Measurements from ENCODE around the gene MAML2. TPM values are rescaled to one million over a fixed set of nuclear protein-coding genes. Genes with fewer than 3 reads are reported as not detected.
A peak's percentile ranks its signal among the peaks of the same experiment; 100 is the strongest.

MAML2 gene
- total and polyA plus RNA-seq, 9 of the 15 experiments (the other 6 are each of a cell fraction or from before 2014, with no cell fraction given) = 0.79 to 6.8 (median 4.8) TPM

DNA sequence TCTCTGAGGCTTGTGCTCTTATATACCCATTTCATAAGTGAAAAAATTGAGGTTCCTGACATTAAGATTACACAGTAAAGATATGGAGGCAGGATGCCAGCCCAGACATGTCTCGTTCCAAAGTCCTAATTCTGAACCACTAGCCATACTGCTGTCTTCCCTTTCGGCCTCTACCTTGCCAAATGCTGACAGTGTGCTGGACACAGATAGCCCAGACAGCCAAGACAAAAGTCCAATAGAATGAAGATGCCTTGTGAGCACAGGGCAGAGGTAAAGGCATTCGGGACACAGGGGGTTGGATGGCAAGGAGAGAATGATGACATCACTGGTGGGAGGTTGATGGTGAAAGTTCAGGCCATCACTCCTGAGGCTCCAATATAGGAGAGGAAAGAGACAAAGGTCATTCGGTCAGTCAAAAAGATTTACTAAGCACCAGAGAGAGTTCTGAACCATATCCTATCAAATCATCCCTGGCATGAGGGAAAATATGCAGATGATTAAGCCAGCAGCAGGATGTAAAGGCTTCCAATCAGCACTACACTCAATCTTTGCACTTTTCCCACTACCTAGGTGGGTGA, 245.1 kb downstream of the MAML2 start:
- TF ChIP-seq BHLHE40 (IDR thresholded peaks at IDR 0.05; ENCODE audit: low read length) (no peak), EP400 (IDR thresholded peaks at IDR 0.05) (no peak), ZNF699 (CRISPR knock-in tag; IDR thresholded peaks at IDR 0.05; ENCODE audit: insufficient replicate concordance) (no peak), ZNF583 (CRISPR knock-in tag; IDR thresholded peaks at IDR 0.05) (no peak)
- TF ChIP-seq, protein P1, sequence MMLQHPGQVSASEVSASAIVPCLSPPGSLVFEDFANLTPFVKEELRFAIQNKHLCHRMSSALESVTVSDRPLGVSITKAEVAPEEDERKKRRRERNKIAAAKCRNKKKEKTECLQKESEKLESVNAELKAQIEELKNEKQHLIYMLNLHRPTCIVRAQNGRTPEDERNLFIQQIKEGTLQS (IDR thresholded peaks at IDR 0.05) = 0 out of 2 replicates have a peak, but pooled peaks have one; percentile 28
- TF ChIP-seq, protein P1 (CRISPR knock-in tag; conservative IDR thresholded peaks at IDR 0.05) = no peak
- Histone ChIP-seq H3K36me3 (ENCODE audit: control insufficient read depth, insufficient read depth, low read length) (peaks cover under 1% of the 10 kb centered on the region; the same call in 1 of the 3 replicates), H2AFZ (ENCODE audit: low read depth, low read length) (no peak overlapping the region), H3K9ac (ENCODE audit: insufficient read depth in 1 of 2, low read depth in 2 of 2, low read length in 2 of 2) (no peak overlapping the region), H3K9me1 (ENCODE audit: control insufficient read depth, insufficient read depth, low read length) (no peaks in the 10 kb centered on the region), H3K27ac (ENCODE audit: extremely low read depth, low read depth, low read length) (no peak overlapping the region), H3K27me3 (ENCODE audit: control insufficient read depth in 2 of 2, insufficient read depth in 2 of 2, low read length in 2 of 2) (no peaks in the 10 kb centered on the region), H3K4me2 (ENCODE audit: insufficient read depth, low read length) (no peak overlapping the region), H3K4me3 (no peak overlapping the region), H3K4me1 (replicated peaks in 1 of 2; ENCODE audit: control insufficient read depth in 2 of 2, insufficient read depth in 2 of 2, low read length in 2 of 2) (peaks cover 4 to 10% of the 10 kb centered on the region in 2 experiments; a peak in 3 of 5 replicates), H3K9me3 (replicated peaks; ENCODE audit: control insufficient read depth, insufficient read depth, low read depth, low read length) (no peaks in the 10 kb centered on the region), H4K20me1 (replicated peaks; ENCODE audit: control insufficient read depth, insufficient read depth, low read length) (no peaks in the 10 kb centered on the region), H3K79me2 (ENCODE audit: control insufficient read depth, insufficient read depth, low read length) (no peaks in the 10 kb centered on the region)
- intact Hi-C loops (cut with micrococcal nuclease) (no loop called here), in situ Hi-C loops (cut with MboI) (no loop called here)
- ATAC-seq (no peak), FAIRE-seq (no peak), DNase-seq (ENCODE audit: extremely low read depth in 1 of 4, low spot score in 3 of 4) (no peak)
- ChIA-PET POLR2A (no interaction called here), CTCF (ENCODE audit: low intra/inter-chr PET ratio) (no interaction called here)
- 88% methylated on average over 4 of the region's 4 CpGs for WGBS (ENCODE audit: insufficient coverage, low coverage, missing lambda C conversion rate)
- no TSS peak for BruUV-seq (replicated peaks)

Measured in K562 (cell line).